Smooth muscle cell (in vitro differentiated cells): ENCODE results near the gene MCRIP1. TPM values are rescaled to one million over a fixed set of nuclear protein-coding genes. Genes with fewer than 3 reads are reported as not detected.

Source experiments
- DNase-seq: peaks from one replicate; lab custom pipeline; 2025; ENCODE audit not compliant: unreplicated experiment; lab: John Stamatoyannopoulos, UW
- H2AFZ ChIP-seq: fragments of 200-600 bp; sonication (generic); 2 replicates; pipeline ENCODE4 v1.6.0; 2016; ENCODE audit warnings: antibody characterized with exemption, low read depth, mild to moderate bottlenecking
- H3F3A ChIP-seq: fragments of 200-600 bp; sonication (generic); 2 replicates; pipeline ENCODE4 v1.6.0; 2017; ENCODE audit warnings: antibody characterized with exemption, low read depth
- H3K27ac ChIP-seq: fragments of 200-600 bp; sonication (generic); 2 replicates; pipeline ENCODE4 v1.5.1; 2016; ENCODE audit warnings: low read depth, mild to moderate bottlenecking
- H3K27me3 ChIP-seq: fragments of 200-600 bp; sonication (generic); 2 replicates; pipeline ENCODE4 v1.6.1; 2016; ENCODE audit warnings: low read depth, mild to moderate bottlenecking
- H3K36me3 ChIP-seq: fragments of 200-600 bp; sonication (generic); 2 replicates; pipeline ENCODE4 v1.5.1; 2016; ENCODE audit warnings: low read depth
- H3K4me1 ChIP-seq: fragments of 200-600 bp; sonication (generic); 2 replicates; pipeline ENCODE4 v1.5.1; 2016; ENCODE audit warnings: low read depth
- H3K4me2 ChIP-seq: fragments of 200-600 bp; sonication (generic); 2 replicates; pipeline ENCODE4 v1.6.0; 2016; ENCODE audit warnings: mild to moderate bottlenecking
- H3K4me3 ChIP-seq: fragments of 200-600 bp; sonication (generic); 2 replicates; pipeline ENCODE4 v1.5.1; 2016; ENCODE audit warnings: mild to moderate bottlenecking
- H3K79me2 ChIP-seq: fragments of 200-600 bp; sonication (generic); 2 replicates; pipeline ENCODE4 v1.6.0; 2016; ENCODE audit warnings: low read depth, mild to moderate bottlenecking
- H3K9ac ChIP-seq: fragments of 200-600 bp; sonication (generic); 2 replicates; pipeline ENCODE4 v1.6.0; 2016; ENCODE audit warnings: low read depth
- H3K9me3 ChIP-seq: fragments of 200-600 bp; sonication (generic); replicated peaks from 2 replicates; pipeline ENCODE4 v1.5.1; 2016; ENCODE audit warnings: low read depth
- H4K20me1 ChIP-seq: fragments of 200-600 bp; sonication (generic); 2 replicates; pipeline ENCODE4 v1.6.0; 2016; ENCODE audit warnings: low read depth
- WGBS: methylation state at CpG from one replicate; pipeline ENCODE4 v1.1.7; 2016; ENCODE audit warnings: low lambda C conversion rate; 5-methylcytosine and 5-hydroxymethylcytosine counted together
- polyA plus RNA-seq: library from polyadenylated mRNA; unstranded; fragments of >200 nt; fragmentation: Nextera tagmentation; extraction: Ambion mirVana; gene quantifications from 2 replicates; pipeline ENCODE4 v1.2.1, GENCODE V29; 2016
- total RNA-seq: library from RNA; depleted of rRNA; stranded (reverse); fragments of >200 nt; gene quantifications from 2 replicates; pipeline ENCODE4 v1.2.3, GENCODE V29; 2014
- TF ChIP-seq, protein P1 (sequence below): fragments of 200-600 bp; sonication (generic); IDR thresholded peaks from 2 replicates; pipeline ENCODE4 v1.5.1; 2017; ENCODE audit warnings: borderline replicate concordance, mild to moderate bottlenecking, antibody characterized with exemption; ENCODE audit not compliant: insufficient read depth, poor library complexity, severe bottlenecking

Gene MCRIP1
- total and polyA plus RNA-seq, 2 experiments from 2014 or later = 85.1 to 208 TPM

GRCh38 chr17:81851423-81851822 lies 18.3 kb upstream of the MCRIP1 start:
- H3F3A ChIP-seq = peaks cover 11% of the 10 kb centered on the region
- no peak overlapping the region for H3K9ac ChIP-seq
- H3K27me3 ChIP-seq = no peaks in the 10 kb centered on the region
- H3K27ac ChIP-seq = no peak overlapping the region
- TF ChIP-seq, protein P1, sequence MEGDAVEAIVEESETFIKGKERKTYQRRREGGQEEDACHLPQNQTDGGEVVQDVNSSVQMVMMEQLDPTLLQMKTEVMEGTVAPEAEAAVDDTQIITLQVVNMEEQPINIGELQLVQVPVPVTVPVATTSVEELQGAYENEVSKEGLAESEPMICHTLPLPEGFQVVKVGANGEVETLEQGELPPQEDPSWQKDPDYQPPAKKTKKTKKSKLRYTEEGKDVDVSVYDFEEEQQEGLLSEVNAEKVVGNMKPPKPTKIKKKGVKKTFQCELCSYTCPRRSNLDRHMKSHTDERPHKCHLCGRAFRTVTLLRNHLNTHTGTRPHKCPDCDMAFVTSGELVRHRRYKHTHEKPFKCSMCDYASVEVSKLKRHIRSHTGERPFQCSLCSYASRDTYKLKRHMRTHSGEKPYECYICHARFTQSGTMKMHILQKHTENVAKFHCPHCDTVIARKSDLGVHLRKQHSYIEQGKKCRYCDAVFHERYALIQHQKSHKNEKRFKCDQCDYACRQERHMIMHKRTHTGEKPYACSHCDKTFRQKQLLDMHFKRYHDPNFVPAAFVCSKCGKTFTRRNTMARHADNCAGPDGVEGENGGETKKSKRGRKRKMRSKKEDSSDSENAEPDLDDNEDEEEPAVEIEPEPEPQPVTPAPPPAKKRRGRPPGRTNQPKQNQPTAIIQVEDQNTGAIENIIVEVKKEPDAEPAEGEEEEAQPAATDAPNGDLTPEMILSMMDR = no peak
- no peak overlapping the region for H3K4me2 ChIP-seq
- H3K4me3 ChIP-seq = no peak overlapping the region
- H4K20me1 ChIP-seq = peaks cover 98% of the 10 kb centered on the region
- H3K36me3 ChIP-seq = peaks cover 10% of the 10 kb centered on the region
- no peaks in the 10 kb centered on the region for H3K9me3 ChIP-seq
- no peak for DNase-seq
- no peak overlapping the region for H2AFZ ChIP-seq
- 98% methylated on average over 16 of the region's 16 CpGs for WGBS
- peaks cover 72% of the 10 kb centered on the region for H3K79me2 ChIP-seq
- no peaks in the 10 kb centered on the region for H3K4me1 ChIP-seq

- 98% methylated on average over 12 of the region's 12 CpGs for WGBS
- Histone ChIP-seq H3K27me3 (no peaks in the 10 kb centered on the region), H4K20me1 (peaks cover 98% of the 10 kb centered on the region), H3K79me2 (peaks cover 53% of the 10 kb centered on the region), H3K4me3 (no peak overlapping the region), H3F3A (peaks cover 30% of the 10 kb centered on the region), H3K4me2 (no peak overlapping the region), H3K4me1 (no peaks in the 10 kb centered on the region), H3K27ac (no peak overlapping the region), H3K9me3 (no peaks in the 10 kb centered on the region), H3K9ac (no peak overlapping the region), H2AFZ (no peak overlapping the region), H3K36me3 (peaks cover 16% of the 10 kb centered on the region)
- DNase-seq = no peak
- TF ChIP-seq, protein P1 = no peak
Measured at GRCh38 chr17:81849457-81849856, 16.4 kb upstream of the MCRIP1 start.

DNA sequence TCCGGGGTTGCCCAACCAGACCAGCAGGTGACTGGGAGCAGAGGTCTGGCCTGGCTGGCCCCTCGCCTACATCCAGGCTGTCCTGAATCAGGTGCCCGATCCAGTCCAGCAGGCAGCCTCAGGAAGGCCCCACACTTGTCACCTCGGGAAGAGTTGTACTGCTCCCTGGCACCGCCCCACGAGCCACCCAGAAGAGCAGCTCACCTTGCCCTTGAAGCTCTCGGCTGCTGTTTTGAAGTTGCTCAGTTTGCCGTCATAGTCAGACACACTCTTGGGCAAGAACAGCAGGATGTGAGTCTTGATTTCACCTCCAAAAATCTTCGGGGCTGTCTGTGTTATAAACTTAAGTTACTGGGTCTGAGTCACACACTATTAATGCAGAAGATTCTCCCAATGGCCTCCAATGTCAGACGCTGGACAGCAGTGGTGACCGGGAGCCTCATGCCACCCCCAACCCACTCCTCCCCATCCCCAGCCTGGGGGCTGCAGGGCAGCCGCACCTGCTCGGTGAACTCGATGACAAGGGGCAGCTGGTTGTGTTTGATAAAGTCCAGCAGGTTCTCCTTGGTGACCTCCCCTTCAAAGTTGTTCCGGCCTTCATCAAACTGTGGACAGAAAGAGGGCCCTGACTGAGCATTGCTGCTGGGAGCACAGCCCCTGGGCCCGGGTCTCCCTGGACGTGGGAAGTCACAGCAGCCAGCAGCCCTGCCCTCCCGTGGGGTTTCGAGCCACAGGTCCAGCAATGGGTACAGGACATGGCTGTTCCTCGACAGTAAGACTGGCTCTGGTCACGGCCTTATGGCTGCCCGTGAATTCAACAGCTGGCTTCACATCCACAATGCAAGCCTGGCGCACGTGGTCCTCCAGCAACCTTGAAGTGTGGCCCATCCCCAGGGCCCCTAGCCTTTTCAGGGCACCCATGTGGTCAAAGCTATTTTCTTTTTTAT lies 13.9 kb upstream of the MCRIP1 start:
- H3K4me1 ChIP-seq = no peaks in the 10 kb centered on the region
- peaks cover 31% of the 10 kb centered on the region for H3K79me2 ChIP-seq
- no peak overlapping the region for H3K4me3 ChIP-seq
- H4K20me1 ChIP-seq = peaks cover 93% of the 10 kb centered on the region
- DNase-seq = no peak
- H3K27ac ChIP-seq = no peak overlapping the region
- no peak overlapping the region for H3K9ac ChIP-seq
- H3K9me3 ChIP-seq = no peaks in the 10 kb centered on the region
- TF ChIP-seq, protein P1 = no peak
- 93% methylated on average over 24 of the region's 24 CpGs for WGBS
- H3K27me3 ChIP-seq = no peaks in the 10 kb centered on the region
- no peak overlapping the region for H3K4me2 ChIP-seq
- peaks cover 8% of the 10 kb centered on the region for H3K36me3 ChIP-seq
- peaks cover 41% of the 10 kb centered on the region for H3F3A ChIP-seq
- H2AFZ ChIP-seq = no peak overlapping the region
